ENCODE results near the gene FAM118B. TPM values are rescaled to one million over a fixed set of nuclear protein-coding genes. Genes with fewer than 3 reads are reported as not detected.

FAM118B gene
- total RNA-seq, 2 experiments from 2014 or later = 1.0 to 1.8 TPM

DNA sequence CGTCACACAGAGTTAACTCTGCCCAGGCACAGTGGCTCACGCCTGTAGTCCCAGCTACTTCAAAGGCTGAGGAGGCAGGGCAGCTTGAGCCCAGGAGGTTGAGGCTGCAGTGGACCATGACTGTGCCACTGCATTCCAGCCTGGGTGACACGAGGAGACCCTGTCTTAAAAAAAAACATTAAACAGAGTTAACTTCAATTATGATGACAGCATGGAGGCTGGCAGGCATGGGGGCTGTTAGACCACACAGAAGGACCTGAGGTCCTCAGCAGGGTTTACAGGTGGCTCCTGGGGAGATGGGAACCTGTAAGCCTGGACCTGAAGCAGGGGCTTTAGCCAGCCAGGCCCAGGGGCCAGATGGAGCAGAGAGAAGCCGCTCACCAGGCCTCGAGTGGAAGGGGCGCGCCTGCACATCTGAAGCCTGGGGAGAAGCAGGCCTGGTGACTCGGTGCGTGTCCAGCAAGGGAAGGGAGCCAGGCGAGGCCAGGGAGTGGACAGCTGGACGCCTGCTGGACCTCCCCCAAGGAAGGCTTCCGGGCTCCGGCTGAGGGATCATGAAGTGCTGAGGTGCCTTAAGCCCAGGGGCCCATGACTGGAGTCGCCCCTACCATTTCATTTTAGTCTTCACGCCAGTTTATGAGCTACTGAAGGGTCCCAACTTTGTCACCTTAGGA is 25.4 kb upstream of the FAM118B start:
- Mint-ChIP-seq H3K36me3 (ENCODE audit: low read depth) (no peaks in the 10 kb centered on the region), H3K4me3 (no peak overlapping the region), H3K9me3 (no peaks in the 10 kb centered on the region), H3K4me1 (ENCODE audit: low read depth) (peaks cover 5% of the 10 kb centered on the region), H3K27me3 (no peaks in the 10 kb centered on the region), H3K27ac (no peak overlapping the region)
- ATAC-seq (ENCODE audit: poor library complexity) (no peak), DNase-seq (no peak)
- Histone ChIP-seq H3K4me1 (ENCODE audit: insufficient read depth, low read length) (peaks cover 2% of the 10 kb centered on the region), H3K27me3 (ENCODE audit: control insufficient read depth in 1 of 2, insufficient read depth in 2 of 2, low read length in 2 of 2) (no peaks in the 10 kb centered on the region), H3K36me3 (ENCODE audit: insufficient read depth, low read length) (peaks cover 15% of the 10 kb centered on the region), H3K9me3 (ENCODE audit: control insufficient read depth in 1 of 2, insufficient read depth in 1 of 2, low read length in 2 of 2) (no peaks in the 10 kb centered on the region), H3K27ac (ENCODE audit: low read depth in 1 of 2, low read length in 2 of 2) (no peak overlapping the region), H3K4me3 (ENCODE audit: low read length) (no peak overlapping the region)
- POLR2A ChIA-PET = no interaction called here
- CTCF ChIA-PET = no interaction called here
- intact Hi-C loops (cut with DNase I, micrococcal nuclease) = no loop called here
- TF ChIP-seq, protein P1, sequence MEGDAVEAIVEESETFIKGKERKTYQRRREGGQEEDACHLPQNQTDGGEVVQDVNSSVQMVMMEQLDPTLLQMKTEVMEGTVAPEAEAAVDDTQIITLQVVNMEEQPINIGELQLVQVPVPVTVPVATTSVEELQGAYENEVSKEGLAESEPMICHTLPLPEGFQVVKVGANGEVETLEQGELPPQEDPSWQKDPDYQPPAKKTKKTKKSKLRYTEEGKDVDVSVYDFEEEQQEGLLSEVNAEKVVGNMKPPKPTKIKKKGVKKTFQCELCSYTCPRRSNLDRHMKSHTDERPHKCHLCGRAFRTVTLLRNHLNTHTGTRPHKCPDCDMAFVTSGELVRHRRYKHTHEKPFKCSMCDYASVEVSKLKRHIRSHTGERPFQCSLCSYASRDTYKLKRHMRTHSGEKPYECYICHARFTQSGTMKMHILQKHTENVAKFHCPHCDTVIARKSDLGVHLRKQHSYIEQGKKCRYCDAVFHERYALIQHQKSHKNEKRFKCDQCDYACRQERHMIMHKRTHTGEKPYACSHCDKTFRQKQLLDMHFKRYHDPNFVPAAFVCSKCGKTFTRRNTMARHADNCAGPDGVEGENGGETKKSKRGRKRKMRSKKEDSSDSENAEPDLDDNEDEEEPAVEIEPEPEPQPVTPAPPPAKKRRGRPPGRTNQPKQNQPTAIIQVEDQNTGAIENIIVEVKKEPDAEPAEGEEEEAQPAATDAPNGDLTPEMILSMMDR (IDR thresholded peaks at IDR 0.05) = no peak

DNA sequence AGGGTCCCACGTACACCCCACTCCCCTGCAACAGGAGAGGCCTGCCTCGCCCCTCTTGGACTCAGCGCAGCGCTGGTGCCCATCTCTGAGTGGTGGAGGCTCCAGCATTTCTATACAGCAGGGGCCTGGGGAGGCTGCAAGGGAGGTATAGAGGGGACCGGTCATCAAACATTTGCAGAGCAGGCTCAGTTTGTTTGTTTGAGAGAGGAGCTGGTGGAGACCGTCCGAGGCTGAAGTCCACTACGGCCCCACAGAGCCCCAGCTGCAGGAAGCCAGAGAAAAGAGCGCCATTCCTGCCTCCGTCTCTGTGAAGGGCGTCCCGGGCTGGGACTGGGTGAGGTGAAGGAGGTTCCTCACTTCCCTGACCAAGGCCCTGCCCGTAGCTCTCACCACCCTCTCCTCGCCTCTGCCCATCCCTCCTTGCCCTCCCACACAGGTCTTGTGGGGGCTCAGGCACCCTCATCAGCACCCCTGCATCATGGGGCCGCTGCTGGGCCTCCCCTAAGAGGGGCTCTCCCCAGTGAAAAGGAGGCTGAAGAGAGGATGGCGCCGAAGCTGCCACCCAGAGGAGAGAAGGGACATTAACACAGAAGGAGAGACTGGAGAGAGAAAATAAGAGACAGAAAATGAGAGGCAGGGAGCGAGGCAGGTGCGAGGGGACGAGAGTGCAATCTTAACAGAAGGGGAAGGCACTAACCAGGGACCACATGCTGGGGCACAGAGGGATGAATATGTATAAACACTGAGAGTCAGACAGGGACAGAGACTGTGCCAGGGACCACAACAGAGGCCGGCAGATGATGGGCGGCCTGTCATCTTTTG is 24.7 kb upstream of the FAM118B start:
- H3K27ac Mint-ChIP-seq = no peak overlapping the region
- H3K4me3 Mint-ChIP-seq = no peak overlapping the region
- DNase-seq (no peak), ATAC-seq (ENCODE audit: poor library complexity) (no peak)
- Histone ChIP-seq H3K4me3 (ENCODE audit: low read length) (no peak overlapping the region), H3K4me1 (ENCODE audit: insufficient read depth, low read length) (peaks cover under 1% of the 10 kb centered on the region), H3K9me3 (ENCODE audit: control insufficient read depth in 1 of 2, insufficient read depth in 1 of 2, low read length in 2 of 2) (no peaks in the 10 kb centered on the region), H3K27me3 (ENCODE audit: control insufficient read depth in 1 of 2, insufficient read depth in 2 of 2, low read length in 2 of 2) (no peaks in the 10 kb centered on the region), H3K36me3 (ENCODE audit: insufficient read depth, low read length) (peaks cover 17% of the 10 kb centered on the region), H3K27ac (ENCODE audit: low read depth in 1 of 2, low read length in 2 of 2) (no peak overlapping the region)
- peaks cover 6% of the 10 kb centered on the region for H3K36me3 Mint-ChIP-seq (ENCODE audit: low read depth)
- POLR2A ChIA-PET = no interaction called here
- TF ChIP-seq, protein P1 (IDR thresholded peaks at IDR 0.05) = no peak
- H3K27me3 Mint-ChIP-seq = no peaks in the 10 kb centered on the region
- peaks cover 5% of the 10 kb centered on the region for H3K4me1 Mint-ChIP-seq (ENCODE audit: low read depth)
- intact Hi-C loops (cut with DNase I, micrococcal nuclease) = no loop called here
- no peaks in the 10 kb centered on the region for H3K9me3 Mint-ChIP-seq
- CTCF ChIA-PET = no interaction called here

GRCh38 chr11:126188332-126189108 is 23.1 kb upstream of the FAM118B start:
- ATAC-seq (ENCODE audit: poor library complexity) (no peak), DNase-seq (no peak)
- no peaks in the 10 kb centered on the region for H3K4me1 Mint-ChIP-seq (ENCODE audit: low read depth)
- CTCF ChIA-PET = no interaction called here
- Histone ChIP-seq H3K9me3 (ENCODE audit: control insufficient read depth in 1 of 2, insufficient read depth in 1 of 2, low read length in 2 of 2) (no peaks in the 10 kb centered on the region), H3K4me1 (ENCODE audit: insufficient read depth, low read length) (no peaks in the 10 kb centered on the region), H3K27ac (ENCODE audit: low read depth in 1 of 2, low read length in 2 of 2) (no peak overlapping the region), H3K27me3 (ENCODE audit: control insufficient read depth in 1 of 2, insufficient read depth in 2 of 2, low read length in 2 of 2) (no peaks in the 10 kb centered on the region), H3K4me3 (ENCODE audit: low read length) (no peak overlapping the region), H3K36me3 (ENCODE audit: insufficient read depth, low read length) (peaks cover 26% of the 10 kb centered on the region)
- no peaks in the 10 kb centered on the region for H3K27me3 Mint-ChIP-seq
- intact Hi-C loops (cut with DNase I, micrococcal nuclease) = no loop called here
- no peak overlapping the region for H3K27ac Mint-ChIP-seq
- POLR2A ChIA-PET = no interaction called here
- TF ChIP-seq, protein P1 (IDR thresholded peaks at IDR 0.05) = no peak
- H3K4me3 Mint-ChIP-seq = no peak overlapping the region
- no peaks in the 10 kb centered on the region for H3K9me3 Mint-ChIP-seq
- peaks cover 11% of the 10 kb centered on the region for H3K36me3 Mint-ChIP-seq (ENCODE audit: low read depth)

Data from CD4-positive, alpha-beta T cell (primary cell).